ENCODE data around the gene TLR10.

DNA sequence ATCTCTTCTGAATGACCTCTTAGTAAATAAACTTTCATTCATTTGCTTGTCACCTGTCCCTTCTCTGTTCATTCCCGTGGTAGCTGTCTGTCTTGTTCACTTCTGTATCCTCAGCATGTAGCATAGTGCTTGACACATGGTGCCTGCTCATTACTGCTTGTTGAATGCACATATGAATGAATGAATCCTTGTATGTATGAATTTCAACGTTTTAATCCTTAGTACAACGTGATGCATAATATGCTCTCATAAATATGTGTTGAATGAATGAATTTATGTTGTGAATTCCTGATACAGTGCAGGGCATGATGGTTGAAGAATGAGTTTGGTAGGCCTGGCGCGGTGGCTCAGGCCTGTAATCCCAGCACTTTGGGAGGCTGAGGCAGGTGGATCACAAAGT lies 3.0 kb downstream of the TLR10 start:
- TF ChIP-seq, protein P1, sequence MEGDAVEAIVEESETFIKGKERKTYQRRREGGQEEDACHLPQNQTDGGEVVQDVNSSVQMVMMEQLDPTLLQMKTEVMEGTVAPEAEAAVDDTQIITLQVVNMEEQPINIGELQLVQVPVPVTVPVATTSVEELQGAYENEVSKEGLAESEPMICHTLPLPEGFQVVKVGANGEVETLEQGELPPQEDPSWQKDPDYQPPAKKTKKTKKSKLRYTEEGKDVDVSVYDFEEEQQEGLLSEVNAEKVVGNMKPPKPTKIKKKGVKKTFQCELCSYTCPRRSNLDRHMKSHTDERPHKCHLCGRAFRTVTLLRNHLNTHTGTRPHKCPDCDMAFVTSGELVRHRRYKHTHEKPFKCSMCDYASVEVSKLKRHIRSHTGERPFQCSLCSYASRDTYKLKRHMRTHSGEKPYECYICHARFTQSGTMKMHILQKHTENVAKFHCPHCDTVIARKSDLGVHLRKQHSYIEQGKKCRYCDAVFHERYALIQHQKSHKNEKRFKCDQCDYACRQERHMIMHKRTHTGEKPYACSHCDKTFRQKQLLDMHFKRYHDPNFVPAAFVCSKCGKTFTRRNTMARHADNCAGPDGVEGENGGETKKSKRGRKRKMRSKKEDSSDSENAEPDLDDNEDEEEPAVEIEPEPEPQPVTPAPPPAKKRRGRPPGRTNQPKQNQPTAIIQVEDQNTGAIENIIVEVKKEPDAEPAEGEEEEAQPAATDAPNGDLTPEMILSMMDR (IDR thresholded peaks at IDR 0.05): no peak
- no peak for TF ChIP-seq POLR2A (IDR thresholded peaks at IDR 0.05)
- no peak for TF ChIP-seq POLR2AphosphoS5 (IDR thresholded peaks at IDR 0.05; ENCODE audit: insufficient read depth in 1 of 2, low read depth in 1 of 2)

Measured in vagina (tissue), 2 donors.